ENCODE measurements around the gene CHPT1.
A peak's percentile ranks its signal among the peaks of the same experiment; 100 is the strongest.

Gene CHPT1

DNA sequence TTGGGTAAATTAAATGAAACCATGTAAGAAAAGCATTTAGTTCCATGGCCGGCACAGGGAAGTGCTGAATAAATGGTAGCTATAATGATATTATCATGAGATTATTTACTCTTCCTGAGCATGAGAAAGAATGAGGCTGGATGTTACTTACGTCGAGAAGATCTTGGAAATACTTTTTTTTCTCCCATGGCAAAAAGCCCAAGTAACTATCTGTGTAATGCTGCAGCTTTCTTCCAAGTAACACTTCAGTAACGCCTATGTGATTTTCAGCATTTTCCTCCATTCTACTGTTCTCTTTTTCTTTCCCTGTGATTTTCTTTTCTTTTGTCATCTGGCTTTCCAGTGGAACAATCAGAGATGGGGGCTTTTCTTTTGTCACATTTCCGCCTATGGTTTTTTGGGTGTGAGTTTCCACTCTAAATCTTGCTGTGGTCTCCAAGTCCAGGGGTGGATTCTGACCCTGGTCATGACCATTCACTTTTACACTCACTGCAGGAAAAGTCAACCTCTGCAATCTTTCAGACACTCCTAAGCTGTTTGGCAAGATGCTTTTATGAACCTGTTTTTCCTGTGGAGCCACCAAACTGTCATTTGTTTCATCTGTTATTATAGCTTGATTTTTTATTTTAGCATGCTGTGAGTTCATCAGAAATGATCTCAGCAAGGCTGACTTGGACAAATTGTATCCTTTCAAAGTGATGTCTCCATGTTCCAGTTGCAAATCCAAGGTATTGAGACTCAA lies 66.8 kb downstream of the CHPT1 start:
- no peak for DNase-seq (ENCODE audit: low read depth)
- peaks cover 8% of the 10 kb centered on the region for H3K4me1 ChIP-seq (ENCODE audit: control insufficient read depth, insufficient read depth, low read length)
- H3K4me3 ChIP-seq (ENCODE audit: low read length): no peak overlapping the region
- H3K36me3 ChIP-seq (ENCODE audit: control insufficient read depth, insufficient read depth, low read length, severe bottlenecking): peaks cover 29% of the 10 kb centered on the region
- H3K9ac ChIP-seq (ENCODE audit: low read length): no peak overlapping the region
- no peaks in the 10 kb centered on the region for H3K27me3 ChIP-seq (replicated peaks; ENCODE audit: control insufficient read depth, insufficient read depth, low read length)
- no peaks in the 10 kb centered on the region for H3K9me3 ChIP-seq (ENCODE audit: control insufficient read depth, low read length)

- Histone ChIP-seq H3K4me3 (ENCODE audit: low read length) (no peak overlapping the region), H3K9ac (ENCODE audit: low read length) (no peak overlapping the region), H3K36me3 (ENCODE audit: control insufficient read depth, insufficient read depth, low read length, severe bottlenecking) (peaks cover 25% of the 10 kb centered on the region), H3K9me3 (ENCODE audit: control insufficient read depth, low read length) (no peaks in the 10 kb centered on the region), H3K4me1 (ENCODE audit: control insufficient read depth, insufficient read depth, low read length) (peaks cover 8% of the 10 kb centered on the region), H3K27me3 (replicated peaks; ENCODE audit: control insufficient read depth, insufficient read depth, low read length) (no peaks in the 10 kb centered on the region)
- DNase-seq (ENCODE audit: low read depth): no peak
Observed at GRCh38 chr12:101767537-101767936, 70.1 kb downstream of the CHPT1 start.

DNA sequence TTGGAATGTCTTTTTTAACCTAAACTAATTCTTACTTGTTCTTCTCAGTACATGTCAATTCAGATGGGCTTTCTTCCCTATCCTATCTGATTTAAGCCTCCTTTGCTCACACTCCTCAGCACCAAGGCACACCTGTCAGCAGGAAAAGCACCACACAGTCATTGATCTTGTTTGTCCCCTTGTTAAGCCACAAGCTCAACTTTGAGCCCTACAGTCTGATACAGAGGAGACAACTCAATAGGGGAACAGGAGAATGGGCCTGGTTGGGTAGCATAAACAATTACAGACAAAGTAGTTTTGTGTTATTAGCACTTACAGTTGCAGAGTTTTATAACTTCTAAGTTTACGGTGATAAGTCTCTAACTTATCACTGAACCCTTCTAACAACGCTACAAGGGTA lies 71.3 kb downstream of the CHPT1 start:
- peaks cover 25% of the 10 kb centered on the region for H3K36me3 ChIP-seq (ENCODE audit: control insufficient read depth, insufficient read depth, low read length, severe bottlenecking)
- H3K9ac ChIP-seq (ENCODE audit: low read length): no peak overlapping the region
- H3K27me3 ChIP-seq (replicated peaks; ENCODE audit: control insufficient read depth, insufficient read depth, low read length): no peaks in the 10 kb centered on the region
- no peak overlapping the region for H3K4me3 ChIP-seq (ENCODE audit: low read length)
- H3K4me1 ChIP-seq (ENCODE audit: control insufficient read depth, insufficient read depth, low read length): peaks cover 3% of the 10 kb centered on the region
- no peak for DNase-seq (ENCODE audit: low read depth)
- H3K9me3 ChIP-seq (ENCODE audit: control insufficient read depth, low read length): no peaks in the 10 kb centered on the region

DNA sequence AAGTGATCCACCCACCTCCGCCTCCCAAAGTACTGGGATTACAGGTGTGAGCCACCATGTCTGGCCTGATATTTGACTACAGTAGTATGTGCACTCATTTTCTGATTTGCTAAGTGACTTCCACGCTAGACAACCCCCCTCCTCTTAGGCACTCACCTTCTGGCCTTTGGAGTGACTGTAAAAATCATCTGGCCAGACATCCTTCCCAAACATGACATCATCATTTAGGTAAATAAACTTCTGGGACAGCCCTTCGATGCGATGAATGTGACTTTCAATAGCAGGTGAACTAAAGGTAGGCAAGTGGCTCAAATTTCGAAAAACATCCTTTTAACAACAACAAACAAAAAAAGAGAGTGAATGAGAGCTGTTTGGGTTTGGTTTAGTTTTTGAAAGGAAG lies 72.4 kb downstream of the CHPT1 start:
- DNase-seq (ENCODE audit: low read depth): no peak
- H3K27me3 ChIP-seq (replicated peaks; ENCODE audit: control insufficient read depth, insufficient read depth, low read length): no peaks in the 10 kb centered on the region
- no peaks in the 10 kb centered on the region for H3K9me3 ChIP-seq (ENCODE audit: control insufficient read depth, low read length)
- H3K36me3 ChIP-seq (ENCODE audit: control insufficient read depth, insufficient read depth, low read length, severe bottlenecking): peaks cover 24% of the 10 kb centered on the region
- no peak overlapping the region for H3K9ac ChIP-seq (ENCODE audit: low read length)
- H3K4me3 ChIP-seq (ENCODE audit: low read length): no peak overlapping the region
- no peaks in the 10 kb centered on the region for H3K4me1 ChIP-seq (ENCODE audit: control insufficient read depth, insufficient read depth, low read length)

GRCh38 chr12:101772012-101772775 lies 74.8 kb downstream of the CHPT1 start:
- Histone ChIP-seq H3K4me1 (ENCODE audit: control insufficient read depth, insufficient read depth, low read length) (no peaks in the 10 kb centered on the region), H3K36me3 (ENCODE audit: control insufficient read depth, insufficient read depth, low read length, severe bottlenecking) (peaks cover 16% of the 10 kb centered on the region), H3K4me3 (ENCODE audit: low read length) (no peak overlapping the region), H3K9ac (ENCODE audit: low read length) (no peak overlapping the region), H3K27me3 (replicated peaks; ENCODE audit: control insufficient read depth, insufficient read depth, low read length) (no peaks in the 10 kb centered on the region), H3K9me3 (ENCODE audit: control insufficient read depth, low read length) (no peaks in the 10 kb centered on the region)
- no peak for DNase-seq (ENCODE audit: low read depth)

DNA sequence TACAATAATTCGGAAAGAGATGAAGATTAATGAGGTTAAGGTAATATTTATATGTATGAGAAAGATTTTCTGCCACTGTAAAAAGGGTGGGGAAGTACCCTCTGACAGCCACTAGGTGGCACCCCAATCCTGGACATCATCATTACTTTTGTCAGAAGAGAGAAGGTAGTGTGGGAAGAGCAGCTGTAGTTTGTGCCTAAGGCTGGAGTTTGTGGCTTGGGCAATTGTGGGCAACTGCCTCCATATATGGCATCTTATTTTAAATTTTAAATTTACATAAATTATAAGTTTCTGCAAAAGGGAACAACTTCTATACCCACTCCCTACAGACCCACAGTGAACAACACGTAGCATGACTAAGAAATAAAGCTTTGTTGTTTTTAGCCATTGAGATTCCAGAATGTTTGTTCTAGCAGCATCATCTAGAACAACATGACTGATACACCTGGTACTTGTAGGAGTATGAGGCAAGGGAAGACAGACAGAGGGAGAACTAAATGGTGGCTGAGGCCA lies 76.3 kb downstream of the CHPT1 start:
- Histone ChIP-seq H3K27me3 (replicated peaks; ENCODE audit: control insufficient read depth, insufficient read depth, low read length) (no peaks in the 10 kb centered on the region), H3K36me3 (ENCODE audit: control insufficient read depth, insufficient read depth, low read length, severe bottlenecking) (peaks cover 15% of the 10 kb centered on the region), H3K9me3 (ENCODE audit: control insufficient read depth, low read length) (no peaks in the 10 kb centered on the region), H3K9ac (ENCODE audit: low read length) (no peak overlapping the region), H3K4me1 (ENCODE audit: control insufficient read depth, insufficient read depth, low read length) (no peaks in the 10 kb centered on the region), H3K4me3 (ENCODE audit: low read length) (no peak overlapping the region)
- DNase-seq (ENCODE audit: low read depth): peak; percentile 86

- H3K9ac ChIP-seq (ENCODE audit: low read length): no peak overlapping the region
- no peaks in the 10 kb centered on the region for H3K4me1 ChIP-seq (ENCODE audit: control insufficient read depth, insufficient read depth, low read length)
- no peaks in the 10 kb centered on the region for H3K9me3 ChIP-seq (ENCODE audit: control insufficient read depth, low read length)
- H3K4me3 ChIP-seq (ENCODE audit: low read length): no peak overlapping the region
- peaks cover 8% of the 10 kb centered on the region for H3K36me3 ChIP-seq (ENCODE audit: control insufficient read depth, insufficient read depth, low read length, severe bottlenecking)
- DNase-seq (ENCODE audit: low read depth): no peak
- H3K27me3 ChIP-seq (replicated peaks; ENCODE audit: control insufficient read depth, insufficient read depth, low read length): no peaks in the 10 kb centered on the region
Observed at GRCh38 chr12:101775816-101776215, 78.4 kb downstream of the CHPT1 start.

DNA sequence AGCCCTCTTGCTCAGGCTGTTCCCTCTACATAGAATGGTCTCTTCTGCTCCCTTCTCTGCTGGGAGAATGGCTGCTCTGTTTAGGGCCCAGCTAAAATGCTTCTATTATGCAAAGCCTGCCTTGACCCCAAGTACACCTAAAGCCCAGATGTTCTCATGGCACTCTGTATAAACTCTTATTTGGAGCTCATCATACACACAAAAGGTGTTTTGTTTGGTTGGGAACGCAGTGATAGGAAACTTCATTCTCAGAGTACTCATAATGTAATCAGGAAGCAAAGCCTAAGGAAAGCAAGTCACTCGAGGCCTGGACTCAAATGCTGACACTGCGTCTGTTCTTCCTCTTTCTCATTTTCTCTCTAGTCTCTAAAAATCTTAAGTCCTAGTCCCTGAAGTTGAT lies 80.0 kb downstream of the CHPT1 start:
- Histone ChIP-seq H3K27me3 (replicated peaks; ENCODE audit: control insufficient read depth, insufficient read depth, low read length) (no peaks in the 10 kb centered on the region), H3K9me3 (ENCODE audit: control insufficient read depth, low read length) (no peaks in the 10 kb centered on the region), H3K4me3 (ENCODE audit: low read length) (no peak overlapping the region), H3K36me3 (ENCODE audit: control insufficient read depth, insufficient read depth, low read length, severe bottlenecking) (peaks cover 8% of the 10 kb centered on the region), H3K9ac (ENCODE audit: low read length) (no peak overlapping the region), H3K4me1 (ENCODE audit: control insufficient read depth, insufficient read depth, low read length) (peaks cover 5% of the 10 kb centered on the region)
- DNase-seq (ENCODE audit: low read depth): no peak

DNA sequence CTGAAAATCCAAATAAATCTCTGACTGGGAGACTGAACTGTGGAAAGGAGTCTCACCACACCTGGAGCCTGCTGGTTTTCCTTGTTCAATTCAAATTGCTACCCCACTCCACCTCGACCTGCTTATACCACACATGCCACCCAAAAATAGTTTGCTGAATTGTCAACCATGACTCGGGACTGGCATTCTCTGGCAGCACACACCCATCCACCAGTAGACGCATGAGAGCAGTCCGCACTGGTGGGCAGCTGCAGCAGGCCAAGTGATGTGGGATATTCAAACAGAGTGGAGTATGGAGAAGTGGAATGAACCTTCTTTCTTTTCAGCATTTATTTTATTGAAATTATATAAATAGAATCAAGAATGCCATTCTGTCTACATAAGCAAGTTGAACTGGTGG lies 80.5 kb downstream of the CHPT1 start:
- H3K4me3 ChIP-seq (ENCODE audit: low read length): no peak overlapping the region
- DNase-seq (ENCODE audit: low read depth): no peak
- H3K4me1 ChIP-seq (ENCODE audit: control insufficient read depth, insufficient read depth, low read length): peaks cover 9% of the 10 kb centered on the region
- peaks cover 8% of the 10 kb centered on the region for H3K36me3 ChIP-seq (ENCODE audit: control insufficient read depth, insufficient read depth, low read length, severe bottlenecking)
- H3K9ac ChIP-seq (ENCODE audit: low read length): no peak overlapping the region
- no peaks in the 10 kb centered on the region for H3K9me3 ChIP-seq (ENCODE audit: control insufficient read depth, low read length)
- no peaks in the 10 kb centered on the region for H3K27me3 ChIP-seq (replicated peaks; ENCODE audit: control insufficient read depth, insufficient read depth, low read length)
